GM11168 (cell line): Measurements from ENCODE around the gene GIGYF1.
"Not testable (repeated sequence)": the region's sequence is repeated elsewhere in the genome, so short reads cannot be mapped to it uniquely, and the experiment has no call there.

Source experiments
- in situ Hi-C: fragments of 300-500 bp; cut with MboI; formaldehyde crosslinking; loops from one replicate; pipeline ENCODE4 v1.12.0; 2022; ENCODE audit warnings: low sequenced_read_pairs; ENCODE audit not compliant: unreplicated experiment

Gene GIGYF1

GRCh38 chr7:100675105-100675451, 19.0 kb downstream of the GIGYF1 start:
- in situ Hi-C loops, result no loop called here

GRCh38 chr7:100674411-100675104, 19.5 kb downstream of the GIGYF1 start:
- in situ Hi-C loops, result no loop called here

GRCh38 chr7:100673942-100674410, 20.1 kb downstream of the GIGYF1 start:
- in situ Hi-C loops, result no loop called here

GRCh38 chr7:100673302-100673941, 20.6 kb downstream of the GIGYF1 start, which contains the start of gene GNB2:
TSS of gene GNB2 (plus strand) at chr7:100673740. CDS start at chr7:100676266, 2,526 bp downstream.
- in situ Hi-C loops, result no loop called here

GRCh38 chr7:100671353-100672327, 22.4 kb downstream of the GIGYF1 start:
- in situ Hi-C loops, result no loop called here

- in situ Hi-C loops, result no loop called here
Observed at GRCh38 chr7:100670074-100670473, 24.0 kb downstream of the GIGYF1 start.

- in situ Hi-C loops, result not testable (repeated sequence)
Observed at GRCh38 chr7:100669106-100669505, 24.9 kb downstream of the GIGYF1 start.

- in situ Hi-C loops, result no loop called here
Observed at GRCh38 chr7:100668069-100668449, 26.0 kb downstream of the GIGYF1 start.

GRCh38 chr7:100667331-100668068, 26.6 kb downstream of the GIGYF1 start:
- in situ Hi-C loops, result no loop called here

GRCh38 chr7:100665168-100665726, 28.8 kb downstream of the GIGYF1 start:
- in situ Hi-C loops, result no loop called here

GRCh38 chr7:100662194-100662776, 31.8 kb downstream of the GIGYF1 start:
- in situ Hi-C loops, result not testable (repeated sequence)

- in situ Hi-C loops, result no loop called here
Observed at GRCh38 chr7:100655908-100656674, 38.0 kb downstream of the GIGYF1 start, which contains the start of gene ACTL6B. TSS of gene ACTL6B (minus strand) at chr7:100656448. CDS start at chr7:100656354, 94 bp downstream.

- in situ Hi-C loops, result no loop called here
Observed at GRCh38 chr7:100654908-100655831, 38.9 kb downstream of the GIGYF1 start.

- in situ Hi-C loops, result no loop called here
Observed at GRCh38 chr7:100649826-100650565, 44.1 kb downstream of the GIGYF1 start.

- in situ Hi-C loops, result no loop called here
Observed at GRCh38 chr7:100642534-100642907, 51.5 kb downstream of the GIGYF1 start.

- in situ Hi-C loops, result no loop called here
Observed at GRCh38 chr7:100641860-100642533, 52.1 kb downstream of the GIGYF1 start.
